AG09309 (cell line): ENCODE results near the gene DACT3.
A peak's percentile ranks its signal among the peaks of the same experiment; 100 is the strongest.

ENCODE experiments used
- DNase-seq: peaks from one replicate; pipeline ENCODE4 v3.0.0-alpha.2; 2010; ENCODE audit warnings: low read depth
- H3K4me3 ChIP-seq: 2 replicates; pipeline ENCODE4 v1.5.1; 2011; ENCODE audit warnings: mild to moderate bottlenecking, low read depth, low read length, moderate library complexity; ENCODE audit not compliant: control insufficient read depth
- TF ChIP-seq, protein P1 (sequence below): IDR thresholded peaks from 2 replicates; pipeline ENCODE4 v1.5.1; 2011; ENCODE audit warnings: mild to moderate bottlenecking, low read depth, low read length, inconsistent platforms; ENCODE audit not compliant: insufficient read depth, control insufficient read depth; ENCODE audit errors: missing control alignments

The DACT3 gene

GRCh38 chr19:46615966-46616365 is 45.0 kb downstream of the DACT3 start:
- H3K4me3 ChIP-seq, result no peak overlapping the region
- no peak for DNase-seq
- TF ChIP-seq, protein P1, sequence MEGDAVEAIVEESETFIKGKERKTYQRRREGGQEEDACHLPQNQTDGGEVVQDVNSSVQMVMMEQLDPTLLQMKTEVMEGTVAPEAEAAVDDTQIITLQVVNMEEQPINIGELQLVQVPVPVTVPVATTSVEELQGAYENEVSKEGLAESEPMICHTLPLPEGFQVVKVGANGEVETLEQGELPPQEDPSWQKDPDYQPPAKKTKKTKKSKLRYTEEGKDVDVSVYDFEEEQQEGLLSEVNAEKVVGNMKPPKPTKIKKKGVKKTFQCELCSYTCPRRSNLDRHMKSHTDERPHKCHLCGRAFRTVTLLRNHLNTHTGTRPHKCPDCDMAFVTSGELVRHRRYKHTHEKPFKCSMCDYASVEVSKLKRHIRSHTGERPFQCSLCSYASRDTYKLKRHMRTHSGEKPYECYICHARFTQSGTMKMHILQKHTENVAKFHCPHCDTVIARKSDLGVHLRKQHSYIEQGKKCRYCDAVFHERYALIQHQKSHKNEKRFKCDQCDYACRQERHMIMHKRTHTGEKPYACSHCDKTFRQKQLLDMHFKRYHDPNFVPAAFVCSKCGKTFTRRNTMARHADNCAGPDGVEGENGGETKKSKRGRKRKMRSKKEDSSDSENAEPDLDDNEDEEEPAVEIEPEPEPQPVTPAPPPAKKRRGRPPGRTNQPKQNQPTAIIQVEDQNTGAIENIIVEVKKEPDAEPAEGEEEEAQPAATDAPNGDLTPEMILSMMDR, result no peak

GRCh38 chr19:46614114-46614722 is 46.8 kb downstream of the DACT3 start:
- no peak for DNase-seq
- H3K4me3 ChIP-seq, result no peak overlapping the region
- TF ChIP-seq, protein P1, result peak; percentile 91

- TF ChIP-seq, protein P1, result no peak
- DNase-seq, result no peak
- no peak overlapping the region for H3K4me3 ChIP-seq
Measured at GRCh38 chr19:46613525-46613924, 47.5 kb downstream of the DACT3 start.

DNA sequence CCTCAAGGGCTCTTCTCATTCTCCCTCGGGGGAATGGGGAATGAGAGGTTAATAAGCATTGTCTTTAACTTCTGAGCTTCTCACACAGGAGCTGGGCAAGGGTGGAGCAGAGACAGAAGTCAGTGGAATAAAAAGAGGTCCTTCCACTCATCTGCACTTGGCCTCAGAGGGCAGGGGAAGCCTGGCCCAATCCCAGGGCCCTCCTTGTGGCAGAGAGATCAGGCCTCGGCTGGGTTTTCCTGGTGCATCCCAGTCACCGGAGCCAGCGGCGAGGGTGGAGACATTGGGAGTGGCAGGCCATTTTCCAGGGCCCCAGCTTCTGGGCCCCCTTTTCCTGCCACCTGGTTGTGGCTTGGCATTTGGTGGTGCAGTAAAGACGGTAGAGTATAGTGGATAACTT is 49.2 kb downstream of the DACT3 start:
- no peak for DNase-seq
- TF ChIP-seq, protein P1, result no peak
- H3K4me3 ChIP-seq, result no peak overlapping the region

DNA sequence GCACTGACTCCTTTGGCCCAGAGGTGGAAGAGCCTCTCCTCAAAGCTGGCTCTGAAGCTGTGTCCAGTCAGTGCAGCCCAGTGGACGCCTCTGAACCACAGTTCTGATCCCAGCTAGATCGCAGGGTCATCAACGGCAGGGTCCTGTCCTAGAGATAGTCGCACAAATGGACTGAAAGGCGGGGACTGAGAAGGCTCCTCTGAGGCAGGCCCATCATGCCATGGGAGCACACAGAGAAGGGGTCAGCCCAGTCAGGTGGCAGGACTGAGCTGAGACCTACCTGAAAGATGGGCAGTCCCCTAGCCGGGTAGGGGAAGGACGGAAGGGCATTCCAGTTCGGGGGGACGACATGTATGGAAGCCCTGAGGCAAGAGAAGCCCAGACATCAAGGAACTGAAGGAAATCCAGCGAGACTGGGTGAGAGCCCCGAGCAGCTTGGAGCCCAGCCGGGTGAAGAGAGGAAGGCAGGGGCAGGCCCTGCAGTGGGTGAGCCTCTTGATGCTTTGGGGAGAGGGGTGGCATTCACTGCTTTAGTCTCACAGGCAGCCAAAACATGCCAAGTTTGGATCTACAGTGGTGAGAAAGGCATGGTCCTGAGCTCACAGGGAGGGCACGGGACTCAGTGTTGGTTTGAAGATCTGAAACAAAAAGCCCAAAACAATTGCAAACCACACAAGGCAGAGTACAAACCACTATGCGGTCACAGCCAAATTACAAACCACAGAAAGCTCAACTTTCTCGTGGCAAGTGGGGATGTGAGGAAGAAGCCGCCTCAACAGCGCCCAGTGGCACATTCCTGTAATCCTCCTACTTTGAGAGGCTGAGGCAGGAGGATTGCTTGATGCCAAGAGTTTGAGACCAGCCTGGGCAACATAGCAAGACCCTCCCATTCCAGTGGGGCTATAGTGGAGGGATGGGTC is 49.9 kb downstream of the DACT3 start:
- DNase-seq, result no peak
- H3K4me3 ChIP-seq, result no peak overlapping the region
- TF ChIP-seq, protein P1, result no peak

- no peak for DNase-seq
- H3K4me3 ChIP-seq, result no peak overlapping the region
- TF ChIP-seq, protein P1, result no peak
Measured at GRCh38 chr19:46610413-46610775, 50.6 kb downstream of the DACT3 start.
